Endothelial cell (in vitro differentiated cells): ENCODE results near the gene PIGS. TPM values are rescaled to one million over a fixed set of nuclear protein-coding genes. Genes with fewer than 3 reads are reported as not detected.

ENCODE experiments used
- DNase-seq: peaks from one replicate; pipeline ENCODE4 v3.0.0; 2021; ENCODE audit warnings: low spot score
- H3K27ac Mint-ChIP-seq: one replicate; pipeline ENCODE4 v1.8.0; 2021; ENCODE audit warnings: mixed read lengths, inconsistent platforms; ENCODE audit not compliant: unreplicated experiment
- H3K27me3 Mint-ChIP-seq: one replicate; pipeline ENCODE4 v1.8.0; 2021; ENCODE audit warnings: mild to moderate bottlenecking, moderate library complexity, mixed read lengths, inconsistent platforms; ENCODE audit not compliant: unreplicated experiment
- H3K36me3 Mint-ChIP-seq: one replicate; pipeline ENCODE4 v1.8.0; 2021; ENCODE audit warnings: mild to moderate bottlenecking, low read depth, mixed read lengths, inconsistent platforms; ENCODE audit not compliant: unreplicated experiment
- H3K4me1 Mint-ChIP-seq: one replicate; pipeline ENCODE4 v1.8.0; 2021; ENCODE audit warnings: mild to moderate bottlenecking, mixed read lengths, inconsistent platforms; ENCODE audit not compliant: unreplicated experiment
- H3K4me3 Mint-ChIP-seq: one replicate; pipeline ENCODE4 v1.8.0; 2021; ENCODE audit warnings: mild to moderate bottlenecking, mixed read lengths, inconsistent platforms; ENCODE audit not compliant: unreplicated experiment
- H3K9me3 Mint-ChIP-seq: one replicate; pipeline ENCODE4 v1.8.0; 2021; ENCODE audit warnings: mixed read lengths, inconsistent platforms; ENCODE audit not compliant: unreplicated experiment
- CTCF ChIP-seq: fragments of 200-600 bp; sonication (generic); IDR thresholded peaks from one replicate; pipeline ENCODE4 v1.5.0; 2021; ENCODE audit warnings: antibody characterized with exemption; ENCODE audit not compliant: unreplicated experiment
- long read RNA-seq: library from polyadenylated mRNA; unstranded; transcript quantifications from one replicate; pipeline ENCODE4 v2.0.0, GENCODE V29; 2020; ENCODE audit not compliant: unreplicated experiment
- total RNA-seq: library from RNA; stranded (reverse); fragmentation: NEBNext Ultra II Directional; extraction: Animal tissue kit (Norgen Biotek cat#: 25700); gene quantifications from one replicate; pipeline ENCODE4 v1.2.1, GENCODE V29; 2021; ENCODE audit not compliant: unreplicated experiment

The PIGS gene
- total RNA-seq: 53.6 TPM
- long read RNA-seq, transcript PIGS-202 (12 exons, 2,877 nt): major isoform, 21 of 41 reads
- long read RNA-seq, partial matches to known transcripts: 11 of 41 reads
- long read RNA-seq, other reads (novel, unspliced or antisense): 4 of 41 reads

- Mint-ChIP-seq H3K4me3 (peak within 1 kb of the TSS; percentile 99), H3K27ac (peak within 1 kb of the TSS; percentile 89), H3K9me3 (no peaks in the 10 kb centered on the region), H3K27me3 (peaks cover 8% of the 10 kb centered on the region), H3K4me1 (peaks cover 16% of the 10 kb centered on the region), H3K36me3 (peaks cover 12% of the 10 kb centered on the region)
- TF ChIP-seq CTCF: no peak
- DNase-seq: peak; percentile 93
Observed at GRCh38 chr17:28571361-28572122, at the start of gene PIGS. Gene PIGS (minus strand): TSS chr17:28571524. CDS start chr17:28571496, 28 bp downstream.

DNA sequence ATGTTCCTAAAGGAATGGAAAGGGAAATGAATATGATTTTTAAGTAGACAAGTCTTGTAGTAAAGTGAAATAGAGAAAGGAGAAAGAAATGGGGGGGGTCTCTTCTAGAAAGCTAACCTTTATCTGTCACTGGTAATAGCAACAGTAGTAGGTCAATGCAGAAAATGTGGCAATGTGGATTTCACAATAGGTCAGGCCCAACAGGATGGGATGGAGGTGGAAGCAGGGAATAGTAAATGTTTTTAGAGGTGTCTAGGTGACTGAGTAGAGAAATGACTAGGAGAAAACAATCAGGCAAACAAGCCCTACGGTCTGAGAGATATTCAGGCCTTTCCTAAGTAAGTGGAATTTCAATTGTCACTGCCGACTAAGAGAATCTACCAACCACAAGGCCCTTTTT is 48.7 kb upstream of the PIGS start:
- no peak for DNase-seq
- TF ChIP-seq CTCF: no peak
- H3K27ac Mint-ChIP-seq: no peak overlapping the region
- H3K9me3 Mint-ChIP-seq: no peaks in the 10 kb centered on the region
- H3K36me3 Mint-ChIP-seq: peaks cover 60% of the 10 kb centered on the region
- H3K4me3 Mint-ChIP-seq: peak overlapping the region; percentile 70
- H3K4me1 Mint-ChIP-seq: peaks cover 9% of the 10 kb centered on the region
- peaks cover 6% of the 10 kb centered on the region for H3K27me3 Mint-ChIP-seq

DNA sequence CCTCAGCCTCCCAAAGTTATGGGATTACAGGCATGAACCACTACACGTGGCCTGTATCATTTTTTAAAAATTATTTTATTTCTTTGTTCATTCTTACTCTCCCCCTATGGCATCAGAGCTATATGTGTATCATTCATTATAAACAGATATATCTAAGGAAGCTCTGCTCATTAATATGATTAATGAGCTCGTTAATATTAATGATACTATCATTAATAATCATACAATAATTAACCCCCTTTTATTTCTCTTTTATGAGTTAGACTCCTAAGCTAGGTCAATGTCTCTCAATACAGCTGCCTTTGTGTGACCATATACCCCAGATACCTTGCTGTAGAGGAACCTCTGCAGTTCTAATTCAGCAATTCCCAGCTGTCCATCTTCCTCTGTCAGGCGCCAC is 47.1 kb upstream of the PIGS start:
- no peak overlapping the region for H3K27ac Mint-ChIP-seq
- peaks cover 6% of the 10 kb centered on the region for H3K27me3 Mint-ChIP-seq
- H3K9me3 Mint-ChIP-seq: no peaks in the 10 kb centered on the region
- no peak for DNase-seq
- H3K4me1 Mint-ChIP-seq: peaks cover 21% of the 10 kb centered on the region
- H3K4me3 Mint-ChIP-seq: peak overlapping the region; percentile 42
- peaks cover 63% of the 10 kb centered on the region for H3K36me3 Mint-ChIP-seq
- no peak for TF ChIP-seq CTCF

DNA sequence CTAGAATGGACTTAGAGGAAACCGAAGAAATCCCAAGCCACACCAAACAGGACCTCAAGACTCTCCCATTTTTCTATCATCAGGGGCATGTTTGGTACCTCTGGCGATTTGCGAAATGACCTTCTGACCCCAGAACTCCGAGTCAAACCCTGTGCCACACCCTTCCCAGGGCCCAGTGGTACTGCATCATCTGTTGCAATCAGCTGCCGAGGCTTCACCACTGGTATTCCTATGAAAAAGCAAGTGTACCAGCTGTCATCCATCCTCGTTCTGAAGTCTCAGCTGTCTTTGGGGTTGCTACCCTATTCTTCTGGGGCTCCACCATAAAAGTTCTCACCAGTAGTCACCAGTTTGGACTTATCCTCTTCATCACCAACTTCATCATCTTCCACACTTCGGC is 45.0 kb upstream of the PIGS start:
- peaks cover 55% of the 10 kb centered on the region for H3K36me3 Mint-ChIP-seq
- TF ChIP-seq CTCF: no peak

More for the DNA sequence above, 45.0 kb upstream of the PIGS start:
- H3K4me1 Mint-ChIP-seq: peaks cover 31% of the 10 kb centered on the region
- H3K27me3 Mint-ChIP-seq: peaks cover 3% of the 10 kb centered on the region
- peak overlapping the region; percentile 13 for H3K27ac Mint-ChIP-seq
- H3K9me3 Mint-ChIP-seq: no peaks in the 10 kb centered on the region
- H3K4me3 Mint-ChIP-seq: no peak overlapping the region
- no peak for DNase-seq
